ENCODE measurements around the gene COL15A1. TPM values are rescaled to one million over a fixed set of nuclear protein-coding genes. Genes with fewer than 3 reads are reported as not detected.

COL15A1 gene
- total RNA-seq, 2 donors from 2014 or later, result 6.0 to 16.0 TPM

- H3K4me3 ChIP-seq, result no peak overlapping the region
- no peaks in the 10 kb centered on the region for H3K36me3 ChIP-seq
- intact Hi-C loops (cut with DNase I), result no loop called here
- H3K4me1 ChIP-seq, result no peaks in the 10 kb centered on the region
- TF ChIP-seq, protein P1, sequence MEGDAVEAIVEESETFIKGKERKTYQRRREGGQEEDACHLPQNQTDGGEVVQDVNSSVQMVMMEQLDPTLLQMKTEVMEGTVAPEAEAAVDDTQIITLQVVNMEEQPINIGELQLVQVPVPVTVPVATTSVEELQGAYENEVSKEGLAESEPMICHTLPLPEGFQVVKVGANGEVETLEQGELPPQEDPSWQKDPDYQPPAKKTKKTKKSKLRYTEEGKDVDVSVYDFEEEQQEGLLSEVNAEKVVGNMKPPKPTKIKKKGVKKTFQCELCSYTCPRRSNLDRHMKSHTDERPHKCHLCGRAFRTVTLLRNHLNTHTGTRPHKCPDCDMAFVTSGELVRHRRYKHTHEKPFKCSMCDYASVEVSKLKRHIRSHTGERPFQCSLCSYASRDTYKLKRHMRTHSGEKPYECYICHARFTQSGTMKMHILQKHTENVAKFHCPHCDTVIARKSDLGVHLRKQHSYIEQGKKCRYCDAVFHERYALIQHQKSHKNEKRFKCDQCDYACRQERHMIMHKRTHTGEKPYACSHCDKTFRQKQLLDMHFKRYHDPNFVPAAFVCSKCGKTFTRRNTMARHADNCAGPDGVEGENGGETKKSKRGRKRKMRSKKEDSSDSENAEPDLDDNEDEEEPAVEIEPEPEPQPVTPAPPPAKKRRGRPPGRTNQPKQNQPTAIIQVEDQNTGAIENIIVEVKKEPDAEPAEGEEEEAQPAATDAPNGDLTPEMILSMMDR (IDR thresholded peaks at IDR 0.05), result no peak
- H3K9me3 ChIP-seq, result no peaks in the 10 kb centered on the region
- H3K27me3 ChIP-seq, result no peaks in the 10 kb centered on the region
- no peak for DNase-seq
- no peak overlapping the region for H3K9ac ChIP-seq (ENCODE audit: low read depth in 2 of 2, low read length in 2 of 2)
- no peak overlapping the region for H3K27ac ChIP-seq
Observed at GRCh38 chr9:99112750-99113413, 169.2 kb downstream of the COL15A1 start.

DNA sequence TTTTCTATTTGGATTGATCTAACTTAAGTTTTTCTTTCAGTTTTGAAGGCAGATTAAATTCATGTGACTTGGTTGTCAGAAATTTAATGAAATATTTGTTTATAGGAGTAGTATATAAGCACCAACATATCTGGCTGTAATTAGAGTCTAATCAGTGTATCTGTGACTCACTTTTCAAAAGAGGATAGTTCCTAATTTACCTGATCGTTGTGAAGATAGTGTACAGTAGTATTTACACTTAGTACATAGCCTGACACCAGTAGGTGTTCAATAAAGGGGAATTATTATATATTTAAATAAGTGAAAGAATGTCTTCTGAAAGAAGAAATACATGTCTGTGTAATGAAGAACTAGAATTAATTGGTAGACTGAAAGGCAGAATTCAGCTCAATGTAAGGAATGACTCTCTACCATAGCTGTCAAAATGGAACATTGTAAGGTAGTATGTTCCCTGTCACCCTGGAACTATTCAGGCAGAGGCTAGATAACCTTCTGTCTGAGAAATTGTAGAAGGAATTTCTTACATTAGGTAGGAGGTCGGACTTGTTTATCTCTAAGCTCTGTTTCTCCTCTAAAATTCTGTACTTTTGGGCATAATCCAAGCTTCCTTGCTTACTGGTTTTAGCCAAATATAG is 169.8 kb downstream of the COL15A1 start:
- H3K36me3 ChIP-seq, result no peaks in the 10 kb centered on the region
- intact Hi-C loops (cut with DNase I), result no loop called here
- no peak overlapping the region for H3K4me3 ChIP-seq
- no peak overlapping the region for H3K9ac ChIP-seq (ENCODE audit: low read depth in 2 of 2, low read length in 2 of 2)
- DNase-seq, result no peak
- H3K9me3 ChIP-seq, result no peaks in the 10 kb centered on the region
- TF ChIP-seq, protein P1 (IDR thresholded peaks at IDR 0.05), result no peak
- no peaks in the 10 kb centered on the region for H3K27me3 ChIP-seq
- H3K4me1 ChIP-seq, result no peaks in the 10 kb centered on the region
- H3K27ac ChIP-seq, result no peak overlapping the region

GRCh38 chr9:99114049-99114440 is 170.3 kb downstream of the COL15A1 start:
- TF ChIP-seq, protein P1 (IDR thresholded peaks at IDR 0.05), result no peak
- no peak for DNase-seq
- intact Hi-C loops (cut with DNase I), result no loop called here
- H3K9me3 ChIP-seq, result no peaks in the 10 kb centered on the region
- H3K36me3 ChIP-seq, result no peaks in the 10 kb centered on the region
- H3K9ac ChIP-seq (ENCODE audit: low read depth in 2 of 2, low read length in 2 of 2), result no peak overlapping the region
- no peak overlapping the region for H3K27ac ChIP-seq
- no peak overlapping the region for H3K4me3 ChIP-seq
- H3K4me1 ChIP-seq, result no peaks in the 10 kb centered on the region
- no peaks in the 10 kb centered on the region for H3K27me3 ChIP-seq

DNA sequence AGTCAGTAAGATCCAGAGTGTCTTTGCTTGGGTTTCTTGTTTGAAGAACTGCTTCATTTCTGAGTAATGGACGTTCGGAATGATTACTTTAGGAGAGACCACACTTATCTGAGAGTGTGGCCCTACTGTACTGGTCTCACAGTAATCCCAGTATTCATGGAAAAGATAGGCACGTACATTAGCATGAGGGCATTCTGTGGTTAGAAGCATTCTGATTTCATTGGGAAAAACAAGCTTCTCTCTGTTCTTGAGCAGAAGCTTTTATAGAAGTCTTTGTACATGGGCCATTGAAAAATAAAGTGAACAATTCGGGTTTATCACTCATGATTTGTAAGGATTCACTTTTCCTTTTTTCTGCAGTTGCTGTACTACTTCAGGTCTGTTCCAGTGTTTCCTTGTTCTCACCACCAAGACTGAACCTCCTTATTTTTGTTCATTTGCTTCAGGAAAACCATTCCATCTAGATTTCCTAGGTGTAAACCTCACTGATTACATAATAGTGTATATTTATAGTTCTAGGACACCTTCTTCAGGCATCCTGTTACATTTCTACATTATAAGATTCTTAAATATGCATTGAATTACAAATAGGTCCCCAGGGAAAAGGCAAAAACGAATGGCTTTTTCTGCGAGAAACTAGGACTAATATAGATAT is 171.3 kb downstream of the COL15A1 start:
- no peak overlapping the region for H3K9ac ChIP-seq (ENCODE audit: low read depth in 2 of 2, low read length in 2 of 2)
- no peaks in the 10 kb centered on the region for H3K4me1 ChIP-seq
- no peak overlapping the region for H3K4me3 ChIP-seq
- H3K9me3 ChIP-seq, result no peaks in the 10 kb centered on the region
- DNase-seq, result no peak
- TF ChIP-seq, protein P1 (IDR thresholded peaks at IDR 0.05), result no peak
- intact Hi-C loops (cut with DNase I), result no loop called here
- no peaks in the 10 kb centered on the region for H3K36me3 ChIP-seq
- H3K27ac ChIP-seq, result no peak overlapping the region
- H3K27me3 ChIP-seq, result no peaks in the 10 kb centered on the region

DNA sequence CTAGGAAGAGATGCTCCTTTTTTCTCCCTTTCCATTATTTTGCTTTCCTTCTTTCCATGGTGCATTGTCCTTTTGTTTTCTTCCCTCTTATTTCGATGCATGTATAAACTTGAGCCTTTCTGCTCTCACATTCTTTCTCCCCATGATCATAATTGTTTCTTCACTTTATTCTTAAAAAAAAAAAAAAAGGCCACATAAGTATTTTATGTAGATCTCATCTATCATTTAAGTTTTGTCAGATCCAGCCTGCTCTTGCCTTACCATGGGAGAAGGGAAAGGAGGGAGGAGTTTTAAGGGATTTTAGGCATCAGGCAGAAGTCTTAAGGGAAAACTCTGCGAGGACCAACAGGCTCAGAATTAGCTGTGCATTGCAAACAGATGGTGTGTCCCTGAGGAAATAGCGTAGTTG is 172.3 kb downstream of the COL15A1 start:
- intact Hi-C loops (cut with DNase I), result no loop called here
- no peaks in the 10 kb centered on the region for H3K27me3 ChIP-seq
- H3K27ac ChIP-seq, result no peak overlapping the region
- no peak for DNase-seq
- no peaks in the 10 kb centered on the region for H3K4me1 ChIP-seq
- TF ChIP-seq, protein P1 (IDR thresholded peaks at IDR 0.05), result no peak
- H3K9me3 ChIP-seq, result no peaks in the 10 kb centered on the region
- H3K36me3 ChIP-seq, result no peaks in the 10 kb centered on the region
- no peak overlapping the region for H3K4me3 ChIP-seq
- H3K9ac ChIP-seq (ENCODE audit: low read depth in 2 of 2, low read length in 2 of 2), result no peak overlapping the region

Measured in colonic mucosa (tissue), 4 donors.